Liver (tissue), 9 donors: ENCODE results near the gene ZMYND11. TPM values are rescaled to one million over a fixed set of nuclear protein-coding genes. Genes with fewer than 3 reads are reported as not detected.

Experiments
- DNase-seq: peaks from one replicate; pipeline ENCODE4 v3.0.0-alpha.2; 2017; ENCODE audit warnings: low spot score
- H3K27ac ChIP-seq, 2 donors: one replicate each; pipeline ENCODE4 v1.7.0; 2013; ENCODE audit warnings: inconsistent platforms in 2 of 2, low read length in 2 of 2, control low read depth in 1 of 2, low read depth in 1 of 2, mild to moderate bottlenecking in 1 of 2
- H3K27me3 ChIP-seq, 4 donors: one replicate each; pipeline versions ENCODE4 v1.6.1 to v1.7.0; 2013; ENCODE audit warnings: low read length in 3 of 4, inconsistent platforms in 1 of 4, mild to moderate bottlenecking in 1 of 4, moderate library complexity in 1 of 4; ENCODE audit not compliant: control insufficient read depth in 4 of 4, insufficient read depth in 4 of 4
- H3K36me3 ChIP-seq, 4 donors: one replicate each; pipeline versions ENCODE4 v1.6.1 to v1.7.0; 2013; ENCODE audit warnings: low read length in 3 of 4, mild to moderate bottlenecking in 3 of 4, low read depth in 1 of 4, moderate library complexity in 1 of 4; ENCODE audit not compliant: control insufficient read depth in 4 of 4, insufficient read depth in 3 of 4
- H3K4me1 ChIP-seq, 4 donors: one replicate each; pipeline versions ENCODE4 v1.6.1 to v1.7.0; 2013; ENCODE audit warnings: low read length in 3 of 4, mild to moderate bottlenecking in 3 of 4, moderate library complexity in 1 of 4; ENCODE audit not compliant: control insufficient read depth in 4 of 4, insufficient read depth in 4 of 4
- H3K4me3 ChIP-seq, 3 donors: one replicate each; pipeline versions ENCODE4 v1.6.1 to v1.7.0; 2013; ENCODE audit warnings: low read length in 3 of 3, control low read depth in 1 of 3, low read depth in 1 of 3, mild to moderate bottlenecking in 1 of 3
- H3K9ac ChIP-seq, 2 donors: one replicate each; pipeline ENCODE4 v1.7.0; 2013; ENCODE audit warnings: low read length in 2 of 2, mild to moderate bottlenecking in 2 of 2, moderate library complexity in 2 of 2, control low read depth in 1 of 2, low read depth in 1 of 2
- H3K9me3 ChIP-seq, 4 donors: one replicate each; pipeline versions ENCODE4 v1.6.1 to v1.7.0; 2013; ENCODE audit warnings: low read length in 3 of 4; ENCODE audit not compliant: control insufficient read depth in 4 of 4
- ATF3 ChIP-seq: IDR thresholded peaks from 2 replicates; pipeline ENCODE4 v1.6.1; 2016; ENCODE audit warnings: antibody characterized with exemption
- CTCF ChIP-seq: fragments of 150-350 bp; IDR thresholded peaks from 2 replicates; pipeline ENCODE4 v1.5.1; 2017; ENCODE audit warnings: improper control_type of control experiment, low read depth, low read length; ENCODE audit not compliant: missing input control
- GABPA ChIP-seq, 2 donors: IDR thresholded peaks in 1 of 2; conservative IDR thresholded peaks in 1 of 2; 2 replicates each; pipeline ENCODE4 v1.6.1; 2016; ENCODE audit warnings: antibody characterized with exemption in 2 of 2, mild to moderate bottlenecking in 1 of 2, moderate library complexity in 1 of 2
- HNF4A ChIP-seq, 2 donors: conservative IDR thresholded peaks; 2 replicates each; pipeline ENCODE4 v1.6.1; 2016; ENCODE audit warnings: antibody characterized with exemption in 2 of 2, mild to moderate bottlenecking in 2 of 2
- HNF4G ChIP-seq: IDR thresholded peaks from 2 replicates; pipeline ENCODE4 v1.6.1; 2016; ENCODE audit warnings: antibody characterized with exemption
- JUND ChIP-seq, 2 donors: IDR thresholded peaks; 2 replicates each; pipeline ENCODE4 v1.6.1; 2016; ENCODE audit warnings: antibody characterized with exemption in 2 of 2
- NR2F2 ChIP-seq: IDR thresholded peaks from 2 replicates; pipeline ENCODE4 v1.6.1; 2016; ENCODE audit warnings: antibody characterized with exemption
- RAD21 ChIP-seq, 2 donors: IDR thresholded peaks; 2 replicates each; pipeline ENCODE4 v1.6.1; 2016; ENCODE audit warnings: antibody characterized with exemption in 2 of 2, mild to moderate bottlenecking in 2 of 2
- RXRA ChIP-seq, 2 donors: IDR thresholded peaks; 2 replicates each; pipeline ENCODE4 v1.6.1; 2017 to 2018; ENCODE audit warnings: antibody characterized with exemption in 2 of 2, mild to moderate bottlenecking in 1 of 2
- SP1 ChIP-seq: IDR thresholded peaks from 2 replicates; pipeline ENCODE4 v1.6.1; 2018; ENCODE audit warnings: antibody characterized with exemption, mild to moderate bottlenecking
- YY1 ChIP-seq: IDR thresholded peaks from 2 replicates; pipeline ENCODE4 v1.6.1; 2016; ENCODE audit warnings: antibody characterized with exemption, mild to moderate bottlenecking
- WGBS: extraction: QIAGEN DNeasy Blood & Tissue Kit; methylation state at CpG from one replicate; pipeline ENCODE4 v1.1.7; 2013; 5-methylcytosine and 5-hydroxymethylcytosine counted together
- polyA plus RNA-seq, 2 donors: library from polyadenylated mRNA; stranded (reverse) in 1 of 2; unstranded in 1 of 2; fragments of 200-250 nt in 1 of 2; fragments of >200 nt in 1 of 2; fragmentation: Nextera tagmentation in 1 of 2; extraction: Ambion mirVana in 1 of 2; gene quantifications; one replicate each; pipeline versions ENCODE4 v1.2.1 to v1.2.3, GENCODE V29; 2013 to 2015
- total RNA-seq, 2 donors: library from RNA; depleted of rRNA; stranded (reverse); fragments of >200 nt; gene quantifications; one replicate each; pipeline ENCODE4 v1.2.3, GENCODE V29; 2014
- TF ChIP-seq, protein P1 (sequence below): IDR thresholded peaks from 2 replicates; pipeline ENCODE4 v1.6.1; 2016; ENCODE audit warnings: antibody characterized with exemption, mild to moderate bottlenecking
- donor health status: healthy.
- donor health status: healthy.
- donor health status: healthy.
- donor health status: healthy.
- donor health status: healthy.

Gene ZMYND11
- total and polyA plus RNA-seq, 4 donors = 13.2 to 34.3 (median 16.9) TPM

GRCh38 chr10:132946-133898 is 2.0 kb upstream of the ZMYND11 start:
- WGBS = 87% methylated on average over 10 of the region's 10 CpGs
- H3K4me1 ChIP-seq = peaks cover 0 to 23% (median 14%) of the 10 kb centered on the region in 4 donors
- no peak for DNase-seq
- H3K4me3 ChIP-seq = no peak overlapping the region
- no peak overlapping the region for H3K9ac ChIP-seq
- no peaks in the 10 kb centered on the region for H3K27me3 ChIP-seq
- TF ChIP-seq JUND (IDR thresholded peaks at IDR 0.05) = peak in 1 of 2 donors; percentile 20
- no peak for TF ChIP-seq ATF3
- TF ChIP-seq, protein P1, sequence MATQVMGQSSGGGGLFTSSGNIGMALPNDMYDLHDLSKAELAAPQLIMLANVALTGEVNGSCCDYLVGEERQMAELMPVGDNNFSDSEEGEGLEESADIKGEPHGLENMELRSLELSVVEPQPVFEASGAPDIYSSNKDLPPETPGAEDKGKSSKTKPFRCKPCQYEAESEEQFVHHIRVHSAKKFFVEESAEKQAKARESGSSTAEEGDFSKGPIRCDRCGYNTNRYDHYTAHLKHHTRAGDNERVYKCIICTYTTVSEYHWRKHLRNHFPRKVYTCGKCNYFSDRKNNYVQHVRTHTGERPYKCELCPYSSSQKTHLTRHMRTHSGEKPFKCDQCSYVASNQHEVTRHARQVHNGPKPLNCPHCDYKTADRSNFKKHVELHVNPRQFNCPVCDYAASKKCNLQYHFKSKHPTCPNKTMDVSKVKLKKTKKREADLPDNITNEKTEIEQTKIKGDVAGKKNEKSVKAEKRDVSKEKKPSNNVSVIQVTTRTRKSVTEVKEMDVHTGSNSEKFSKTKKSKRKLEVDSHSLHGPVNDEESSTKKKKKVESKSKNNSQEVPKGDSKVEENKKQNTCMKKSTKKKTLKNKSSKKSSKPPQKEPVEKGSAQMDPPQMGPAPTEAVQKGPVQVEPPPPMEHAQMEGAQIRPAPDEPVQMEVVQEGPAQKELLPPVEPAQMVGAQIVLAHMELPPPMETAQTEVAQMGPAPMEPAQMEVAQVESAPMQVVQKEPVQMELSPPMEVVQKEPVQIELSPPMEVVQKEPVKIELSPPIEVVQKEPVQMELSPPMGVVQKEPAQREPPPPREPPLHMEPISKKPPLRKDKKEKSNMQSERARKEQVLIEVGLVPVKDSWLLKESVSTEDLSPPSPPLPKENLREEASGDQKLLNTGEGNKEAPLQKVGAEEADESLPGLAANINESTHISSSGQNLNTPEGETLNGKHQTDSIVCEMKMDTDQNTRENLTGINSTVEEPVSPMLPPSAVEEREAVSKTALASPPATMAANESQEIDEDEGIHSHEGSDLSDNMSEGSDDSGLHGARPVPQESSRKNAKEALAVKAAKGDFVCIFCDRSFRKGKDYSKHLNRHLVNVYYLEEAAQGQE = no peak
- TF ChIP-seq HNF4G = no peak
- no peak for TF ChIP-seq NR2F2
- TF ChIP-seq RAD21 (IDR thresholded peaks at IDR 0.05) = no peak
- H3K27ac ChIP-seq = no peak overlapping the region
- H3K9me3 ChIP-seq = no peaks in the 10 kb centered on the region
- no peaks in the 10 kb centered on the region for H3K36me3 ChIP-seq

GRCh38 chr10:134247-135131 is 766 bp upstream of the ZMYND11 start:
- H3K27me3 ChIP-seq = no peaks in the 10 kb centered on the region
- WGBS = 1% methylated on average over 84 of the region's 84 CpGs
- peaks cover 0 to 25% (median 14%) of the 10 kb centered on the region in 4 donors for H3K4me1 ChIP-seq
- peak; percentile 50 for DNase-seq
- no peaks in the 10 kb centered on the region for H3K36me3 ChIP-seq
- peak overlapping the region; percentile 84 to 90 for H3K27ac ChIP-seq
- TF ChIP-seq, protein P1 = peak; percentile 68
- TF ChIP-seq HNF4A (conservative IDR thresholded peaks at IDR 0.05) = no peak
- no peak for TF ChIP-seq YY1
- TF ChIP-seq RXRA (IDR thresholded peaks at IDR 0.05) = no peak
- no peak for TF ChIP-seq RAD21 (IDR thresholded peaks at IDR 0.05)
- no peak for TF ChIP-seq GABPA (IDR thresholded peaks at IDR 0.05 in 1 of 2, conservative IDR thresholded peaks at IDR 0.05 in 1 of 2)
- no peak for TF ChIP-seq SP1
- TF ChIP-seq CTCF = peak; percentile 27
- TF ChIP-seq JUND (IDR thresholded peaks at IDR 0.05) = no peak
- TF ChIP-seq ATF3 = no peak
- TF ChIP-seq NR2F2 = no peak
- no peak for TF ChIP-seq HNF4G
- peak overlapping the region; percentile 67 to 84 for H3K9ac ChIP-seq
- peak overlapping the region; percentile 48 to 98 (median 69) for H3K4me3 ChIP-seq
- no peaks in the 10 kb centered on the region for H3K9me3 ChIP-seq
